ENCODE results near the gene ANKRD40CL. TPM values are rescaled to one million over a fixed set of nuclear protein-coding genes. Genes with fewer than 3 reads are reported as not detected.

The ANKRD40CL gene
- total RNA-seq, 1 experiment from 2014 or later = not detected

GRCh38 chr17:50785126-50785525 is 17.8 kb upstream of the ANKRD40CL start:
- no peaks in the 10 kb centered on the region for H3K9me3 ChIP-seq (ENCODE audit: control insufficient read depth, low read depth, low read length)
- Mint-ChIP-seq H3K4me1 (peaks cover 8% of the 10 kb centered on the region in 2 experiments), H3K4me3 (no peak overlapping the region; a peak in 1 of 5 replicates), H3K27me3 (ENCODE audit: low read depth) (no peaks in the 10 kb centered on the region), H3K36me3 (ENCODE audit: insufficient read depth in 1 of 3, low read depth in 3 of 3) (no peaks in the 10 kb centered on the region; a peak in 1 of 7 replicates), H3K9me3 (no peaks in the 10 kb centered on the region), H3K27ac (no peak overlapping the region)
- H3K56ac ChIP-seq (ENCODE audit: insufficient read length, low read depth, low read length) = no peak overlapping the region
- no peak overlapping the region for H2AFZ ChIP-seq (ENCODE audit: low read length)
- H4K20me1 ChIP-seq (ENCODE audit: control insufficient read depth, insufficient read depth, insufficient read length) = no peaks in the 10 kb centered on the region
- no peak overlapping the region for H3K9ac ChIP-seq (ENCODE audit: extremely low read depth, insufficient read length, low read length)
- H3K79me2 ChIP-seq (ENCODE audit: insufficient read depth, low read length) = no peaks in the 10 kb centered on the region
- no peak overlapping the region for H2BK12ac ChIP-seq (ENCODE audit: insufficient read length, low read depth, low read length)
- DNase-seq = no peak
- H3K4me1 ChIP-seq (ENCODE audit: insufficient read depth, low read length) = 0 out of 2 replicates have a peak, but pooled peaks cover under 1% of the 10 kb centered on the region
- no peak overlapping the region for H3K14ac ChIP-seq (ENCODE audit: insufficient read depth, low read length)
- no peak overlapping the region for H3K18ac ChIP-seq (ENCODE audit: insufficient read length, low read depth, low read length)
- no peak overlapping the region for H4K91ac ChIP-seq (ENCODE audit: insufficient read length, low read depth, low read length)
- no peaks in the 10 kb centered on the region for H3K27me3 ChIP-seq (ENCODE audit: insufficient read depth, low read length)
- H2BK15ac ChIP-seq (ENCODE audit: low read depth, low read length) = no peak overlapping the region
- no peak overlapping the region for H3K4ac ChIP-seq (ENCODE audit: low read depth, low read length)
- H2BK5ac ChIP-seq (ENCODE audit: insufficient read length, low read length) = no peak overlapping the region
- H4K8ac ChIP-seq (replicated peaks; ENCODE audit: insufficient read length, low read depth, low read length) = no peak overlapping the region
- H3K23me2 ChIP-seq (ENCODE audit: insufficient read length, low read depth, low read length, poor library complexity, severe bottlenecking) = peaks cover 2% of the 10 kb centered on the region
- H2BK120ac ChIP-seq (ENCODE audit: low read depth, low read length, poor library complexity, severe bottlenecking) = no peak overlapping the region
- H3K4me2 ChIP-seq (ENCODE audit: insufficient read depth, insufficient read length, low read length) = no peak overlapping the region
- H3K27ac ChIP-seq (ENCODE audit: insufficient read length, low read depth, low read length) = no peak overlapping the region
- H3K23ac ChIP-seq (ENCODE audit: insufficient read length, low read depth, low read length) = no peak overlapping the region
- H3T11ph ChIP-seq (ENCODE audit: low read length) = no peak overlapping the region
- no peak overlapping the region for H4K5ac ChIP-seq (ENCODE audit: insufficient read length, low read depth, low read length)
- H2AK5ac ChIP-seq (ENCODE audit: insufficient read length, low read length) = no peak overlapping the region
- H2BK20ac ChIP-seq (ENCODE audit: low read depth, low read length, poor library complexity, severe bottlenecking) = no peak overlapping the region
- no peaks in the 10 kb centered on the region for H3K79me1 ChIP-seq (ENCODE audit: insufficient read depth, low read depth, low read length, poor library complexity, severe bottlenecking)
- no peak for TF ChIP-seq CTCF (conservative IDR thresholded peaks at IDR 0.05)
- no CpG with 5 or more reads among the region's 4 CpGs for WGBS (ENCODE audit: extremely low coverage, insufficient read length, low lambda C conversion rate)

Data from H9 (cell line).